NOMO-1 treated with dmso at 0.1 percent for 144 hours (cell line): ENCODE data around the gene SSNA1.

ENCODE experiments used
- DNase-seq: peaks from one replicate; lab custom pipeline; 2025; ENCODE audit not compliant: unreplicated experiment; lab: John Stamatoyannopoulos, UW

The SSNA1 gene

DNA sequence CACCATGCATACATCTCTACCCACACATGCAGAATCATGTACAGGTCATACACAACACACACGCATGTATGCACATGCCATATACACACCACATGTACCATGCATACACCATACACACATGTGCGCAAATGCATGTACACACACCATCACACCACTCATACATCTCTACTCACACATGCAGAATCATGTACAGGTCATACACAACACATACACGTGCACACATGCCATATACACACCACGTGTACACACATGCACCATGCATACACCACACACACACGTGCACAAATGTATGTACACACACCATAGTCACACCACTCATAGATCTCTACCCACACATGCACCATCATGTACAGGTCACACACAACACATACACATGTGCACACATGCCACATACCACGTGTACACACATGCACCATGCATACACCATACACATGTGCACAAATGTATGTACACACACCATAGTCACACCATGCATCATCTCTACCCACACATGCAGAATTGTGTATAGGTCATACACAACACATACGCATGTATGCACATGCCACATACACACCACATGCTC lies 35.6 kb upstream of the SSNA1 start:
- no peak for DNase-seq

DNA sequence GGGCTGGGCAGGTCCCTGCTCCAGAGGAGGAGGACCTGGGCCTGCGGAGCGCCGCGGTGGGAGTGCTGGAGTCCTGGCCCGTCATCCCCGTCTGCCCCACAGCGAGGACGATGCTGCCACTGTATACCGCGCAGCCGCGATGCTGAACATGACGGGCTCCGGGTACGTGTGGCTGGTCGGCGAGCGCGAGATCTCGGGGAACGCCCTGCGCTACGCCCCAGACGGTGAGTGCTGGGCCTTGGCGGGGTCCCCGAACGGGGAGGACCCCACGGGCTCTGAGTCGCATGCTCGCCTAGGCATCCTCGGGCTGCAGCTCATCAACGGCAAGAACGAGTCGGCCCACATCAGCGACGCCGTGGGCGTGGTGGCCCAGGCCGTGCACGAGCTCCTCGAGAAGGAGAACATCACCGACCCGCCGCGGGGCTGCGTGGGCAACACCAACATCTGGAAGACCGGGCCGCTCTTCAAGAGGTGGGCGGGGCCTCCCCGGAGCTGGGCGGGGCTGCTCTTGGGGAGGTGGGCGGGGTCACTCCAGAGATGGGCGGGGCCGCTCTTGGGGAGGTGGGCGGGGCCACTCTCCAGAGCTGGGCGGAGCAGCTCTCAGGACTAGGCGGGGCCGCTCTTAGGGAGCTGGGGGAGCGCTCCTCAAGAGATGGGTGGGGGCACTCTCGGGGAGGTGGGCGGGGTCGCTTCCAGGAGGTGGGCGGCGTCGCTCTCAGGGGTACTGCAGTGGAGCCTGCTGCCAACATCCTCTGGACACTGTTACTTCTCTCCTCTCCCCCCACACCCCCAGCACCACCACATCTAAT lies 31.7 kb upstream of the SSNA1 start:
- no peak for DNase-seq

DNA sequence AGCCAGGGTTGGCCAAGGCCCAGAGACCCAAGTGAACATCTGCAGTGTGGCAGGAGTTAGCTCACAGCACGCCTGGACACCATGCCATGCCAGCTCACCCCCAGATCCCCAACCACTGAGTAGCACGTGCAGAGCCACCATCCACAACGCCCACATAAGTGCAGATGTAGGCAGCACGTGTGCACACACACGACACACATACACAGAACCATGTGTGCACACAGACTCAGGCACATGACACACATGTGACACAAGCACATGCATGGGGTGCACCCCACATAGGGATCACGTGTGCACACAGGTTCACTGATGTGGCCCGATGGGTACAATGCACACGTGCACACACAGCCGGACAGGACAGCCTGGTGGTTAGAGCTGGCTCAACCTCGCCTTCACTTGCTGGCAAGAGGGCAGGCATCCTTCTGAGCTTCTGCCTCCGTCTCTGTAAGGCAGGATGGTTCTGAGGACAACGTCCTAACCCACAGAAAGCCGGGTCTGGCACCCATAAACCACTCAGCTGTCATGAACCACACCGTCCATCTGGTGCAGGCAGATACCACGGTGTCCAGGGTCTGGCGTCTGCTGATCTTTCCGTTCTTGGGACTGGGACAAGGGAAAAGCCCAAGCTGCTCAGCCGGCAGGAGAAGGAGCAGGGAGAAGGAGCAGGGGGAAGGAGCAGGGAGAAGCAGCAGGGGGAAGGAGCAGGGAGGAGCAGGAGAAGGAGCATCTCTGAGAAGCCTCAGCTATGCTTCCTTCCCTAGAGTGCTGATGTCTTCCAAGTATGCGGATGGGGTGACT lies 30.7 kb upstream of the SSNA1 start:
- DNase-seq: no peak

DNA sequence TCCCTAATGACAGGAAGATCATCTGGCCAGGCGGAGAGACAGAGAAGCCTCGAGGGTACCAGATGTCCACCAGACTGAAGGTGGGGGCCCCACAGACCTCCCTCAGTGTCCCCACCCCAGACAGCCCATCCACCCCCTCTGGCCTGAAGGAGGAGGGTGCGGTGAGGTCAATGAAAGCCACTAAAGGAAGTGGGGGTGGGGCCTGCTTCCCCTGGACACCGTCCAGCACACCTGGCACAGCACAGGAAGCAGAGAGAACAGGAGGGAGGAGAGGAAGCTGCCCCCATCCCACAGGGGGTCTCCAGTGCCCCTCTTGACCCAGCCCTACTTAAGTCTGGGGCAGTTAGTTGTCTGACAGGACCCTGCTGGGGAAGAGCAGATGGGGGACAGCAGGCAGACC lies 29.9 kb upstream of the SSNA1 start:
- DNase-seq: no peak

DNA sequence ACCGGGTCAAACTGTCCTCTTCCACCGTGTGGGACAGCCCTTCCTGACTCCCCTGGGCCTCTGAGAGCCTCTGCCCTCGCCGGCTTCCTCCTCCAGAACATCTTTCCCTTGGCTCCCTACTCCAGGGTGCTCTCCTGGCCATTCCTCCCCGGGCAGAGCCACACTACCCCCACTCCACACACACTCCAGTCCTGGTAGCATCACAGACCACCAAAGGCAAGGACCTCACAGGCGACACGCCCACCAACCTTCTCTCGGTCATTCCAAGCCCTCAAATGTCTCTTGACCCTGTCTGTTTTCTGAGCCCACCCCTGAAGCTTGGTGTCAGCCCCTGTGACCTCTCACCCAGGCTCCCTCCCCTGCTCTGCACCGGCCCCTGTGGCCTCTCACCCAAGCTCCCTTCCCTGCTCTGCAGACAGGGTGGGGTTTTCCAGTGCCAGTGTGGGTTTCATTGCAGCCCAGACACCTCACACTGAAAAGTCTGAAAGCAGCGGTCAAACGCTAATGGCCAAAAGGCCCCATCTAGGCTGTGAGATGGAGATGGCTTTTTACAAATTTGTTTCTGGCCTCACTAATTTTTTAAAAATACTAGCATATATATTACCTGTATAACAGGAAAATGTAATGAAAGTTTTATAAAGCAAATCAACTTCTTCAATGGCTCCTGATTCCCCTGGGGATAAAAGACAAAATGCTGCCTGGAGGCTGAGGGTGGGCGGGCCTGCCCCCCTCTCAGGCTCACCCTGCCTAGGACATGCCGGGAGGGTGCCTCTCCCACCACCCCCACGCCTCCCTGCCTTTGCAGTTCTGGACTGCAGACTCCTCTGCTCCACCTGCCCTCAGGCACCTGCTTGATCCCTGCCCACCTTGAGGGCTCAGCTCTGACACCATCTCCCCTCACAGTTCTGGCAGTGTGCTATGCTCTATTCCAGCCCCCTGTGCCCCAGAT lies 29.1 kb upstream of the SSNA1 start:
- DNase-seq: no peak

DNA sequence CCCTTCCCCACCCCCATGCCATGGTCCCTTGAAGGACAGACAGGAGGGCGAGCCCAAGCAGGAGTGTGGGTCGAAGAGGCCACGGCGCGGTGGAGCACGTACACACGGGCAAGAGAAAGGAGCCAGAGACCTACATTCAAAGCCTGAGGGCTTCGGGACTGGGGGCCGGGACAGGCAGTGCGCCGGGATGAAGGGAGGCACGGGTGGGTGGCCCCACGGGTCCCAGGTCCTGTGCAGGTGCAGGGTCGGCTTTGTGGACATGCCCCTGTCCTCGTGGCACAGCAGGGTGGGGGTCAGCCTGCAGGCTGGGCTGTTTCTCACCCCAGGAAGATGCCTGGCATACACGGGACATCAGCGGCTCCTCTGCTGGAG lies 28.4 kb upstream of the SSNA1 start:
- DNase-seq: no peak

DNA sequence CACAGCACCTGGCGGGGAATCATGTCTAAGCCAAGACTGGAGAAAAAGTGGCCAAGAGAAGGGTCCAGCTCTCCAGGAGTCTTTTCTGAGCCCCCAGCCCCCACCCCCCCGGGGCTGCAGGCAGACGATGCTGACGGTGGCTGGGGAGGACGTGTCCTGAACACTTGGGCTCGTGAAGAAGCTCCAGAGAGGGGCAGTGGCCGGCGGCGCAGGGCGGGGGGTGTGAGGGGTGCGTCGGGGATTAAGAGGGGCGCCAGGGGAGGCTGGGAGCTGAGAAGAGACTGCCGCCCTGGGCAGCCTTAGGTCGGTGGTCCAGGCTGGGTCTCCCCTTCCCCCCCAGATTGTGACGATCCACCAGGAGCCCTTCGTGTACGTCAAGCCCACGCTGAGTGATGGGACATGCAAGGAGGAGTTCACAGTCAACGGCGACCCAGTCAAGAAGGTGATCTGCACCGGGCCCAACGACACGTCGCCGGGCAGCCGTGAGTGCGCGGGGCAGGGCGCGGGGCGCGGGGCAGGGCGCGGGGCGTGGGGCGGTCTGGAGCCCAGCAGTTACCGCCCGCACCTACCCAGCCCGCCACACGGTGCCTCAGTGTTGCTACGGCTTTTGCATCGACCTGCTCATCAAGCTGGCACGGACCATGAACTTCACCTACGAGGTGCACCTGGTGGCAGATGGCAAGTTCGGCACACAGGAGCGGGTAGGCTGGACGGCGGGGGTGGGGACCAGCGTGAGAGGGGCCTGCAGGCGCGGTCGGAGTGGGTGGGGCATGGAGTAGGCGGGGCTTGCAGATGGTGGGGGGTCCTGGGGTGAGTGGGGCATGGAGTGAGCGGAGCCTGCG lies 27.5 kb upstream of the SSNA1 start:
- no peak for DNase-seq

DNA sequence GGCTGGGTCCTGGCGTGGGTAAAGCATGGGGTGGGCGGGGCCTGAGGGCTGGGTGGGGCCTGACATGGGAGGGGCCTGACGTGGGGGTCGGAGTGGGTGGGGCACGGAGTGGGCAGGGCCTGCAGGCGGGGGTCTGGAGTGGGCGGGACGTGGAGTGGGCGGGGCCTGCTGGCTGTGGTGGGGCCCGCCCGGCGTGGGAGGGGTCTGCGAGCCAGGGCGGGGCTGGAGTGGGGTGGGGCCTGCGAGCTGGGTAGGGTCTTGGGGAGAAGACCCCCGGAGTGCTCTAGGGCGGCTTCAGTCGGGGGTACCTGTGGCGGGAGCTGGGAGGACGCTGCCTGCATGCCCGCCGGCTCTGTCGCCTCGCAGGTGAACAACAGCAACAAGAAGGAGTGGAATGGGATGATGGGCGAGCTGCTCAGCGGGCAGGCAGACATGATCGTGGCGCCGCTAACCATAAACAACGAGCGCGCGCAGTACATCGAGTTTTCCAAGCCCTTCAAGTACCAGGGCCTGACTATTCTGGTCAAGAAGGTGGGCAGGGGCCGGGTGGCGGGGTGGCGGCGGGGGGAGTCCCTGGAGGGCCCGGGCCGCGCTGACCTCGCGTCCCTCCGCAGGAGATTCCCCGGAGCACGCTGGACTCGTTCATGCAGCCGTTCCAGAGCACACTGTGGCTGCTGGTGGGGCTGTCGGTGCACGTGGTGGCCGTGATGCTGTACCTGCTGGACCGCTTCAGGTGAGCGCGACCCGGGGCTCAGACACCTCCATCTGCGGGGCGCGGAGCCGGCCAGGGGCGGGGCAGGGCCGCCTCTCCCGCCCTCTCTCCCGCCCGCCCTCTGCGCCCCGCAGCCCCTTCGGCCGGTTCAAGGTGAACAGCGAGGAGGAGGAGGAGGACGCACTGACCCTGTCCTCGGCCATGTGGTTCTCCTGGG lies 26.7 kb upstream of the SSNA1 start:
- DNase-seq: no peak

DNA sequence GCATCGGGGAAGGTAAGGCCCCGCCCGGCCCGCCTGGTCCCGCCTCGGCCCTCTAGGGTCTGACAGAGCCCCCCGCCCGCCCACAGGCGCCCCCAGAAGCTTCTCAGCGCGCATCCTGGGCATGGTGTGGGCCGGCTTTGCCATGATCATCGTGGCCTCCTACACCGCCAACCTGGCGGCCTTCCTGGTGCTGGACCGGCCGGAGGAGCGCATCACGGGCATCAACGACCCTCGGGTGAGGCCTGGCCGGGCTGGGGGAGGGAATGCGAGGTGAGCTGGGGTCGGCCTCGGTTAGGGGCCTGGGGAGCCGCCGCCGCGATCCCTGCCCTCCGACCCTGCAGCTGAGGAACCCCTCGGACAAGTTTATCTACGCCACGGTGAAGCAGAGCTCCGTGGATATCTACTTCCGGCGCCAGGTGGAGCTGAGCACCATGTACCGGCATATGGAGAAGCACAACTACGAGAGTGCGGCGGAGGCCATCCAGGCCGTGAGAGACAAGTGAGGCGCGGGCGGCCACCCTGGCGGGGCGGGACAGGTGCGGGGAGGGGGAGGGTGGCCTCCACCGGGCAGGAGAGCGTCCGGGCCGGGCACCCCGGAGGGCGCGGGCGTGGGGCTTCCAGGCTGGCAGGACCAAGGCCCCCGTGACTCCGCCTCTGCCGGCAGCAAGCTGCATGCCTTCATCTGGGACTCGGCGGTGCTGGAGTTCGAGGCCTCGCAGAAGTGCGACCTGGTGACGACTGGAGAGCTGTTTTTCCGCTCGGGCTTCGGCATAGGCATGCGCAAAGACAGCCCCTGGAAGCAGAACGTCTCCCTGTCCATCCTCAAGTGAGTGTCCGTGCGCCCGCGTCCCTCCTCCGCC lies 25.7 kb upstream of the SSNA1 start:
- DNase-seq: no peak

DNA sequence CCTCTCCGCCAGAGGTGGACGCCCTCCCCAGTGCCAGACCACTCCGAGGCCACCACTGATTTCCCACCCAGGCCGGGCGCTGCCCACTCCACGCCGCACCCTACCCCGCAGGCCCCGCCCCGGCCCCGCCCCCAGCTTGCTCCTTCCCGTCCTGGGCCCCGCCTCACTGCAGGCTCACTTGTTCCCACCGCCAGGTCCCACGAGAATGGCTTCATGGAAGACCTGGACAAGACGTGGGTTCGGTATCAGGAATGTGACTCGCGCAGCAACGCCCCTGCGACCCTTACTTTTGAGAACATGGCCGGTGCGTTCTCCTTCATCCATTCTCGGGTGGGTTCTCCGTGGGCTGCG lies 25.1 kb upstream of the SSNA1 start:
- no peak for DNase-seq

DNA sequence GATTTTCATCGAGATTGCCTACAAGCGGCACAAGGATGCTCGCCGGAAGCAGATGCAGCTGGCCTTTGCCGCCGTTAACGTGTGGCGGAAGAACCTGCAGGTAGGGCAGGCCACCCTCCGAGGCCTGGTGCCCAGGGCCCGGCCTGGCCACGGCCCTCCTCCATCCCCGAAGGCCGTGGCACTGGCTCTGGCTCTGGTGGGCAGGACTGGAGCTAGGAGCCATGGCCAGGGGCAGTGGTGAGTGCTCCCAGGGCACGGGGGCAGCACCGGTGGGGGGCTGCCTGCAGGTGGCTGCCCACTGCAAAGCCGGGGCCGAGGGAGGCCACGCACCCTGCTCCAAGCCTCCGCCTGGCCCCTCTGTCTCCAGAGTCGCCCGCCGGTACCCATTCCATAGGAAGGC lies 24.7 kb upstream of the SSNA1 start:
- DNase-seq: no peak

DNA sequence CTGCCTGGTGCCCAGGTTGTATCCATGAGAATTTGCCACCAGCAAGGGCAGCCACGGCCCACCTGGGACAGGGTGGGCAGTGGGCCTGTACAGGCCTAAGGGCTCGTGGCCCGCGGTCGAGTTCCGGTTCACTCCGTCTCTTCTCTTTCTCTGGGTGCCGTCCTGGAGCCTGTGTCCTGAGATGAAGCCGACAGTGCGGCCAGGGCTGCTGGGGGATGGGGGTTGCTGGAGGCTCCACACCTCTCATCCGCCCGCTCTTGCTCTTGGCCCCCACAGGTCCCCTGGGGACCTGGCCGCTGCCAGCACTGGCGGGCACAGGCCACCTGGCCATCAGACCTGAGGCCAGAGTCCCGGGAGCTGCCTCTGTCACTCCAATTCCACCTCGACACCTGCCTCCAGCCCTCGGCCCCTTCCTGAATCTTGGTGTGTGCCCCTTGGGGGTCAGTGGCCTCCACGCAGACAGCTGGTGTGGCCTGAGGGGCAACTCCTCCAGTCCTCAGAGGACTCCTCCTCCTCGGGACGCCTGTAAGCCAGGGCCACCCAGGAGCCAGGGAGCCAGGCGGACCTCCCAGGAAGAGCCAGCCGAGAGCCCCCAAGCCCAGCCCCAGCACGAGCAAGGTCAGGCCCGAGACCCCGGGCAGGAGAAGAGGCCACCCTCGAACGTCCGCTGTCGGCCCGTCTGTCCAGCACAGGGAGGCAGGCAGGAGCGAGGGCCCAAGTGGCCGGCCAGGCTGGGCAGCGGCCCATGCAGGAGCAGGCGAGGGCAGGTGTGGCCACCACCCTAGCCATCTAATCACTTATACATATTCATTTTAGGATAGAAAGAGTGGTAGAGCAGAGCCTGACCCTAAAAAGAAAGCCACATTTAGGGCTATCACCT lies 23.9 kb upstream of the SSNA1 start:
- DNase-seq: no peak

DNA sequence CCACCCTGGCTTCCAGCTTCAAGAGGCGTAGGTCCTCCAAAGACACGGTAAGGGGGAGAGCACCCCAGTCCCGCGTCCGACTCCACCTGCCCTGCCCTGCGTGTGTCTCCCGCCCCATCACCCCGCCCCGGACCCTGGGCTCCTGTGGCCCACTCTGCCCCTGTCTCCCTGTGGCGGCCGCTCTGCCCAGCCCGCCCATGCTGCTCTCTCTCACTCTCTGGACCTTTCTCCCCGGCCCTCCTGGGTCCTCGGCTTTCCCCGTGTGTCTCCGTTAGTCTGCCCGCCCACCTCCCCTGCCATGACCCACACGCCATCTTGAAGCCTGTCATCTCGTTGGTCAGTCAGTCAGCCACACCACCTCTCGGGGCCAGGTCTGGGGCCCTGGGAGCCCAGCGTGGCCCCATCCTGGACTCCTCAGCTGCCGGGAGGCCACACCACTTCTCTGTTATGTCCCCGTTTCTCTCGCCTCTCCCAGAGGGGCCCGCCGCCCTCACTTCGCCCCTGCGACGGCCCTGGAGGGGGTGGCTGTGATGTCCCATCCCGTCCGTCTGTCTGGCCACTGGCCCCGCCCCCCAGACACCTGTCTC lies 23.1 kb upstream of the SSNA1 start:
- no peak for DNase-seq

DNA sequence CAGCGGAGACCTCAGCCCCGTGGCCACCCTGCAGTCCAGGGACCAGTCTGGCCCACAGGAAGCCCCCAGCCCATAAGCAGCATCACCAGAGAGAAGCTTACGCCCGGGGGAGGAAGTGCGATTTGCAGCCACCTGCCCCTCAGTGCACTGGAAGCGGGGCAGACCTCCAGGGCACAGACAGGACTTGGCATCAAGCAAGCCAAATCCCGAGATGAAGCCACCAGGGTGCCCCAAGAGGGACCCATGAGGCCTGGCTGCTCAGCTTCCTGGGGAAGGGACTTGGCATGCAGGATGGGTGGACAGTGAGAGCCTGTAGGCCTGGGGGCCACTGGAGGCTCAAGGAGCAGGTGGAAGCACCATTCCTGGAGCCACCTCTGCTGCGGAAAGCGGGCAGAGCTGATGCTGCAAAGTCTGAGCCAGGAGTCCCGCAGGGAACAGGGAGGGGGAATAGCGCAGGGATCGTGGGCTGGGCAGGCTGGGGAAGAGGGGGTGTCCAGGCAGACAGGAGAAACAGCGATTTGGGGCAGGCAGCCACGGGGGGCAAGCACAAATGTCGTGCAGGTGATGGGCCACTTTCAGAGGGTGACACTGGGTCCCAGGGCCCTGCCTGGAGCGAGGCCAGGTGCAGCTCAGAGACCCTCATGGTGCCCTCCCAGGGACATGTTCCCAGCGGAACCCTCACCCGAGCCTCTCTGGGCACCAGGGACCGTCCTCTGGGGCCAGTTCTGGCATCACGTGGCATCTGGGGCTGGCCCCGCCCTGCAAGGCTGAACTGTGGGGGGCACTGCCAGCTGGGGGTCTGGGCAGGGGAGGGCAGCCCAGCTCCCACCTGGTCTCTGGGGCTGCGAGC lies 21.9 kb upstream of the SSNA1 start:
- DNase-seq: no peak

DNA sequence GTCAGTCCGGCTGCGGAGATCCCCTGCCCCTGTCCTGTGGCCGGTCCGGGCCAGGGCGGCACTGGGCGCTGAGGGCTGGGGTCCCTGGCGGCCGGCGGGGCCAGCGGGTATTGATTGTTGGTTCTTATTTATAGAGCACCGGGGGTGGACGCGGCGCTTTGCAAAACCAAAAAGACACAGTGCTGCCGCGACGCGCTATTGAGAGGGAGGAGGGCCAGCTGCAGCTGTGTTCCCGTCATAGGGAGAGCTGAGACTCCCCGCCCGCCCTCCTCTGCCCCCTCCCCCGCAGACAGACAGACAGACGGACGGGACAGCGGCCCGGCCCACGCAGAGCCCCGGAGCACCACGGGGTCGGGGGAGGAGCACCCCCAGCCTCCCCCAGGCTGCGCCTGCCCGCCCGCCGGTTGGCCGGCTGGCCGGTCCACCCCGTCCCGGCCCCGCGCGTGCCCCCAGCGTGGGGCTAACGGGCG lies 21.2 kb upstream of the SSNA1 start:
- DNase-seq: no peak
